T-helper 17 cell (primary cell): ENCODE data around the gene SFMBT2. TPM values are rescaled to one million over a fixed set of nuclear protein-coding genes. Genes with fewer than 3 reads are reported as not detected.

Experiments
- ATAC-seq: fragments of 150-1000 bp; cut with Tn5 transposase; 2 replicates; pipeline ENCODE4 v1.10.0; 2021; ENCODE audit warnings: mild to moderate bottlenecking, moderate library complexity
- DNase-seq, 3 donors: peaks; one replicate each; pipeline versions ENCODE4 v3.0.0 to v3.0.0-alpha.2; 2020 to 2021
- H3K9me3 ChIP-seq: one replicate; pipeline ENCODE4 v1.7.0; 2013; ENCODE audit warnings: low read length, mild to moderate bottlenecking; ENCODE audit not compliant: control insufficient read depth, poor library complexity, severe bottlenecking
- H3K27ac Mint-ChIP-seq: one replicate; pipeline ENCODE4 v1.8.0; 2022; ENCODE audit warnings: mild to moderate bottlenecking, moderate library complexity, mixed read lengths
- H3K27me3 Mint-ChIP-seq: one replicate; pipeline ENCODE4 v1.8.0; 2022; ENCODE audit warnings: mixed read lengths
- H3K36me3 Mint-ChIP-seq: one replicate; pipeline ENCODE4 v1.8.0; 2022; ENCODE audit warnings: low read depth, mixed read lengths
- H3K4me1 Mint-ChIP-seq: one replicate; pipeline ENCODE4 v1.8.0; 2022; ENCODE audit warnings: mild to moderate bottlenecking, mixed read lengths
- H3K4me3 Mint-ChIP-seq: one replicate; pipeline ENCODE4 v1.8.0; 2022; ENCODE audit warnings: mild to moderate bottlenecking, moderate library complexity, mixed read lengths
- total RNA-seq, 4 donors: library from RNA in 2 of 4; stranded (reverse) in 2 of 4; gene quantifications; one replicate each; pipeline ENCODE4 v1.2.3 and lab custom pipeline; 2022 to 2026

SFMBT2 gene
- total RNA-seq, 2 donors from 2014 or later, result 18.2 to 19.4 TPM

DNA sequence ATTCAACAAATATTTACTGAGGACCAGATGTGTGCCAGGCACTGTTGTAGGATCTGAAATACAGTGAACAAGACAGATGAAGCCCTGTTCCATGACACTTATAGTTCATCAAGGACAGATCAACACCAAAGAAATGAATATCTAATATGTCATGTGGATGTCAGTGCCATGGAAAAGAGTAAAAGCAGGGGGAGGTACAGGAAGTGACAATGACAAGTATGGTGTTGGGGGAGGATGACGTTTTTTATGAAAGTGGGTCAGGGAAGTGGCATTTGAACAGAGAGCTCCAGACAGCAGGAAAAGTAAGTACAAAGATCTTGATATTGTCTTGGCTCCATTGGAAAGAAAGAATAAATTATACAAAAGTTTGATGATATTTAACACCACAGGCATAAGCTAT is 7.0 kb upstream of the SFMBT2 start:
- no peaks in the 10 kb centered on the region for H3K36me3 Mint-ChIP-seq
- H3K4me3 Mint-ChIP-seq, result peak overlapping the region; percentile 5
- no peaks in the 10 kb centered on the region for H3K9me3 ChIP-seq
- no peak for DNase-seq
- ATAC-seq, result peak; percentile 79
- H3K27ac Mint-ChIP-seq, result peak overlapping the region; percentile 68
- H3K27me3 Mint-ChIP-seq, result peaks cover 9% of the 10 kb centered on the region
- H3K4me1 Mint-ChIP-seq, result peaks cover 7% of the 10 kb centered on the region

- no peak for DNase-seq
- peak; percentile 60 for ATAC-seq
- H3K36me3 Mint-ChIP-seq, result no peaks in the 10 kb centered on the region
- H3K4me3 Mint-ChIP-seq, result no peak overlapping the region
- H3K4me1 Mint-ChIP-seq, result peaks cover 8% of the 10 kb centered on the region
- H3K27me3 Mint-ChIP-seq, result peaks cover 9% of the 10 kb centered on the region
- H3K9me3 ChIP-seq, result no peaks in the 10 kb centered on the region
- H3K27ac Mint-ChIP-seq, result peak overlapping the region; percentile 68
Measured at GRCh38 chr10:7417103-7417623, 6.3 kb upstream of the SFMBT2 start.

DNA sequence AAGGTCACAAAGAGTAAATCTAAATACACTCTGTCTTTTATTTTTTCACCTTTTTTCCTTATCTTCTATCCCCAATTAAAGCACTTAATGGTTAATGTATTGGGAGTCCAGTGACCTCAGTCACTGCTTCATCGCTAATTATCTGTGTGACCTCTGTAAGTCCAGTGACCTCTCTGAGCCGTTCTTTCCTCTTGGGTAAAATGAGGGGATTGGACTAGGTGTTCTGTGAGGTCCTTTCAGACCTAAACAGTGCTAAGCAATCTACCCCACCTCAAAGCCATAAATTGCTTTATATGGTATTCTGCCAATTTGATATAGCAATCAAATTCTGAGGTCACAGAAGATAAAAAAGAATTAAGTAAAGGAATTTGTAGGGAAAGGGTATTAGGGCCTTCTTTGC is 3.9 kb upstream of the SFMBT2 start:
- Mint-ChIP-seq H3K36me3 (no peaks in the 10 kb centered on the region), H3K27ac (no peak overlapping the region), H3K4me1 (peaks cover 14% of the 10 kb centered on the region), H3K27me3 (peaks cover 8% of the 10 kb centered on the region), H3K4me3 (no peak overlapping the region)
- DNase-seq (no peak), ATAC-seq (no peak)
- H3K9me3 ChIP-seq, result no peaks in the 10 kb centered on the region

DNA sequence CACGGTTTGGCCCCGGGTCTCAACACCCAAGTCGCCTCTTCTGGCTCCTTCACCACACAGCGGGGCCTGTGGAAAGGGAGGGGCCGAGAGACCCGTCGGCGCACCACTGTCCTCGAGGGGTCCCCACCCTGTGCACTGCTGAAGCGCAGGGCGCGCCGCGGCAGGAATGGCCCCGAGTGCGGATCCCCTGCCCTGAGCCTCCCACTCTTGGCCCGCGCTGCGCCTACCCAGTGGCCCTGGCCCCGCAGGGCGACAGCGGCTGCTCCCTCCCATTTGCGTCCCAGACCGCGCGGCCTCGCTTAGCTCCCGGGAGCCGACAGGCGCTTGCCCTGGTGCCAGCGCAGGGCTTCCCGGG is 2.1 kb upstream of the SFMBT2 start:
- Mint-ChIP-seq H3K4me1 (peaks cover 20% of the 10 kb centered on the region), H3K4me3 (no peak overlapping the region), H3K27ac (no peak overlapping the region), H3K27me3 (no peaks in the 10 kb centered on the region), H3K36me3 (no peaks in the 10 kb centered on the region)
- H3K9me3 ChIP-seq, result no peaks in the 10 kb centered on the region
- DNase-seq (no peak), ATAC-seq (no peak)

- Mint-ChIP-seq H3K4me3 (peak overlapping the region; percentile 98), H3K27me3 (no peaks in the 10 kb centered on the region), H3K4me1 (peaks cover 19% of the 10 kb centered on the region), H3K27ac (no peak overlapping the region), H3K36me3 (no peaks in the 10 kb centered on the region)
- DNase-seq, result peak in 1 of 3 donors; percentile 16
- no peaks in the 10 kb centered on the region for H3K9me3 ChIP-seq
- ATAC-seq, result no peak
Measured at GRCh38 chr10:7412237-7412927, 1.5 kb upstream of the SFMBT2 start.

DNA sequence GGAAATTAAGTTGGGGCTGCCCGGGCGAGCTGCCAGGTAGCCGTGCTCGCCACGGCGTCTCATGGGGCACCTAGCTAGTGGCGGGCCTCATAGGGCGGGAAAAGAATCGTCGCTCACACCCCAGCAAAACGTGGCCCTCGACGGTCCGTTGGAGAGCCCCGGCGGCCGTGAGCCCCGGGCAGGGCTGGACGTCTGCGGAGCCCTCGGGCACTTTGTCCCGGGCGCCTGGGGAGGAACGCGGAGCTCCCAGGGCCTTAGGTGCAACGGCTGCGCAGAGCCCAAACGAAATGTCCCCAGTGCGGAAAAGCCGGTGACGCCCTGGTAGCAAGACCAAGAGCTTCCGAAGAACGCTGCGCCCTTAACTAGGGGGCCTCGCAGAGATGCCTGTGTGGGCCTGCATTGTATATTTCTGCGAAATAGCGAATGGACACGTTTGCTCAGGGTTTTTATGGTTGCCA is 866 bp upstream of the SFMBT2 start:
- DNase-seq, result peak in 1 of 3 donors; percentile 16
- H3K27ac Mint-ChIP-seq, result peak overlapping the region; percentile 93
- H3K36me3 Mint-ChIP-seq, result no peaks in the 10 kb centered on the region

GRCh38 chr10:7410301-7410861 is 453 bp downstream of the SFMBT2 start:
- H3K27me3 Mint-ChIP-seq, result no peaks in the 10 kb centered on the region
- H3K4me3 Mint-ChIP-seq, result peak overlapping the region; percentile 98
- peak overlapping the region; percentile 93 for H3K27ac Mint-ChIP-seq
- peaks cover 19% of the 10 kb centered on the region for H3K4me1 Mint-ChIP-seq
- ATAC-seq (no peak), DNase-seq (peak in 1 of 3 donors; percentile 18)
- no peaks in the 10 kb centered on the region for H3K9me3 ChIP-seq
- H3K36me3 Mint-ChIP-seq, result no peaks in the 10 kb centered on the region

More for the DNA sequence above, 866 bp upstream of the SFMBT2 start:
- H3K9me3 ChIP-seq, result no peaks in the 10 kb centered on the region
- peaks cover 19% of the 10 kb centered on the region for H3K4me1 Mint-ChIP-seq
- ATAC-seq, result no peak
- peak overlapping the region; percentile 98 for H3K4me3 Mint-ChIP-seq
- H3K27me3 Mint-ChIP-seq, result no peaks in the 10 kb centered on the region

DNA sequence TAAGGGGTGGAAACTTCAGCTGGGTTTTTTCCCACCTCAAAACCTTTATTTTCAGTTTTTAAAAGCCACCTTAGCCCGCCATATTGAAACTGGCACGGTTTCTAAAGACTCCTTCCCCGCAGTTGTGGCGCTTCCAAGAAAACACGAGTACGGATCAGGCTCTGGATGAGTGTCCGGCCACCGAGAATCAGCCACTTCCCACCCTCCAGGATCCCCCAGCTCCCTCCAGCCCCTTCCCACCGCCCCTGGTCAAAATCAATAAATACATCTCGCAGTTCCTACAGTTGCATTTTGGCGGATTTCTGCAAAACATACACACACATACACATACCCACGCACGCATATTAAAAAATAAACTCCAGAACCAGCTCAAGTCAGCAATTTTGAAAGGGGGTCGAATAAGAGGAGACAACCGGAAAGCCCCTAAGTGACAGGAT is 1.1 kb downstream of the SFMBT2 start:
- ATAC-seq, result peak; percentile 36
- Mint-ChIP-seq H3K27ac (peak overlapping the region; percentile 93), H3K27me3 (no peaks in the 10 kb centered on the region), H3K36me3 (no peaks in the 10 kb centered on the region), H3K4me1 (peaks cover 19% of the 10 kb centered on the region), H3K4me3 (peak overlapping the region; percentile 98)
- no peaks in the 10 kb centered on the region for H3K9me3 ChIP-seq
- DNase-seq, result no peak

GRCh38 chr10:7409045-7409731 is 1.6 kb downstream of the SFMBT2 start:
- Mint-ChIP-seq H3K36me3 (no peaks in the 10 kb centered on the region), H3K27me3 (no peaks in the 10 kb centered on the region), H3K27ac (peak overlapping the region; percentile 93), H3K4me1 (peaks cover 24% of the 10 kb centered on the region), H3K4me3 (peak overlapping the region; percentile 98)
- ATAC-seq, result peak; percentile 64
- no peak for DNase-seq
- H3K9me3 ChIP-seq, result no peaks in the 10 kb centered on the region

DNA sequence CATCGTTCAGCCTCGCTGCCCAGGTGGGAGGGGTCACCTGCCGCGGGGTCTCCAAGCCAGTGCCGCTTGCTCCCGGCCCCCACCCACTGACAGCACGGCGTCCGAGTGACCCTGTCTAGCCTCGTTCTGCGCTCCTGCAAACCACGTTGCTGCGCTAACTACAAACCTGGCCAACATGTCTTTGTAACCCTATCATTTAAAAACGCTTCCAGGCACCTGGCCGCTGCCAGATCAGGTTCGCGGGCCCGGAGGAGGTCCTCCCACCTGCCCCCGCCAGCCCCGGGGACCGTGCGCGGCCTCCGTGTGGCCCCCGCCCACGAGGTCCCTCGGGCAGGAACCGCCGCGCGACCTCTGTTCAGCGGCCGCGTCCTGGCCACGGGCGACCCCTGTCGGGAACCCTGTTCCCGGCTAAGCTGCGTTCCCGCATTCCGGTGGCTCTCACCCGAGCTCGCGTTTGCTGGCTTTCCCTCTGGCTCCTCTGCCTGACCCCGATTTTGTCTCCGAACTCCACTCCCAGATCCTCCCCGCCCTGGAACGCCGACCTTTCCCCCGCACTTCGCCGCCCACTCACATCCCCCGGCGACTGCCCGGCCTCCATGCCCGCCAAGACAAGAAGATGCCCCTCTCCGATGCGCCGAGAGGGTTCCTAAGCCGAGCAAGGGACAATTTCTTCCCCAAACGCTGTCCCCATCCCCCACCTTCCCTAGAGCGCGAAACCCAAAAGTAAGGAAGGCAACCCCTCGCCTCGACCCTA is 2.4 kb downstream of the SFMBT2 start:
- no peaks in the 10 kb centered on the region for H3K36me3 Mint-ChIP-seq
- H3K9me3 ChIP-seq, result no peaks in the 10 kb centered on the region
- ATAC-seq (peak; percentile 27), DNase-seq (peak in 1 of 3 donors; percentile 23)
- H3K4me1 Mint-ChIP-seq, result peaks cover 24% of the 10 kb centered on the region
- H3K27me3 Mint-ChIP-seq, result no peaks in the 10 kb centered on the region
- H3K27ac Mint-ChIP-seq, result peak overlapping the region; percentile 93
- H3K4me3 Mint-ChIP-seq, result peak overlapping the region; percentile 98

GRCh38 chr10:7407368-7408290 is 3.2 kb downstream of the SFMBT2 start:
- Mint-ChIP-seq H3K27me3 (no peaks in the 10 kb centered on the region), H3K27ac (no peak overlapping the region), H3K4me3 (peak overlapping the region; percentile 98), H3K4me1 (peaks cover 26% of the 10 kb centered on the region), H3K36me3 (no peaks in the 10 kb centered on the region)
- peak; percentile 16 for ATAC-seq
- DNase-seq, result peak in 1 of 3 donors; percentile 20
- no peaks in the 10 kb centered on the region for H3K9me3 ChIP-seq

GRCh38 chr10:7406712-7407333 is 4.0 kb downstream of the SFMBT2 start:
- no peak overlapping the region for H3K27ac Mint-ChIP-seq
- peak overlapping the region; percentile 98 for H3K4me3 Mint-ChIP-seq
- no peak for DNase-seq
- H3K27me3 Mint-ChIP-seq, result no peaks in the 10 kb centered on the region
- ATAC-seq, result no peak
- H3K4me1 Mint-ChIP-seq, result peaks cover 23% of the 10 kb centered on the region
- no peaks in the 10 kb centered on the region for H3K9me3 ChIP-seq
- H3K36me3 Mint-ChIP-seq, result no peaks in the 10 kb centered on the region
